ENCODE measurements around the gene PLET1. TPM values are rescaled to one million over a fixed set of nuclear protein-coding genes. Genes with fewer than 3 reads are reported as not detected.

Gene PLET1, protein sequence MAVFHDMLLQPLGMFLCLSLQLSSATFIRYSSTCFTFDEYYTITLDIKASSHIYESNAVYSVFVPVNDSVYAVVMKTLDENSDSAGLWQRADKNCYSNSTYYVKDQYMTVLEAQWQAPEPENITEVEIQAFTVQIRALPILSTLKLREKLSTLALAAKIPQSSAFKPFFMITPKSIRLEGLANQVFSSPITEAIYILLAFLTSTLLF
- total RNA-seq: not detected

DNA sequence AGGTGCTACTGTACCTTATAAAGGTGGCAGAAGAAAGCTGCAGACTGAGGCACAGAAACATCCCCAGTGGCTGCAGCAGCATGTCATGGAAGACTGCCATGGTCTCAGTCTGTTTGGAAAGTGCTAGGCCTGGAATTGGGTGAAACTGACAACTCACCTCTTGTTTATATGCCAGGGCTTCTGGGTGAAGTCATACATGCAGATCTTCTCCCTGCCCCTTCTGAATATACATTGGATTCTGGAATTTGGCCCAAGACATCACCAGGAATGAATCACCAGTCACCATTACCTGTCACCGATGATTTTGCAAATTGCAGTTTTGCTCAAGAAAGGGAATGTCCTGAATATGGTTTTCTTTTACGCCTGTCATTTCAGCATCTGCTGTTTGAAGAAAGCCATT, at the start of gene PLET1:
PLET1 (minus strand) TSS at position 371 of the 400 bp plus-strand sequence; CDS start at position 100, 271 bp downstream.
- DNase-seq (no peak), ATAC-seq (no peak)
- no peaks in the 10 kb centered on the region for H3K9me3 Mint-ChIP-seq
- H3K4me3 Mint-ChIP-seq: no peak within 1 kb of the TSS
- peaks cover 8% of the 10 kb centered on the region for H3K36me3 Mint-ChIP-seq (ENCODE audit: insufficient read depth)
- no peaks in the 10 kb centered on the region for H3K27me3 Mint-ChIP-seq (ENCODE audit: low read depth)
- no peaks in the 10 kb centered on the region for H3K4me1 Mint-ChIP-seq (ENCODE audit: low read depth)

DNA sequence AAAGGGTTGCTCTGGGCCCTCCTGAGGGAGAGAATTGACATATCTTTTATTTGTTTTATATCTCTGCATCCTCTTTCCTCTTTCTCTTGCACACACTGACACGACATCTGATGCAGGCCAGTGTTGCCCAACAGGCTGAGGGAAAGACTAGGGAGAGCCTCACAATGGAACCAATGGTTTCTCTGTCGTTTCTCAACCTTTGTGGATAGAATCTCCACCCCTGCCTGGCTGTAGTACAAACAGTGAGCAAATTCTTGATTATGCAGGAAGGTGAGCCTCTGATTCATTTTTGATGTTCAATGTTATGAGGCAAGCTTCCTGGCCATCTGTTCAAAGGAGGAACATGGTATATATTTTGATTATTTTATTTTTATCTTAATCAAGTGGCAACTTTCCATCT, 49.8 kb upstream of the PLET1 start:
- no peak for DNase-seq
- no peak for ATAC-seq
- Mint-ChIP-seq H3K27me3 (ENCODE audit: low read depth) (no peaks in the 10 kb centered on the region), H3K9me3 (peaks cover 8% of the 10 kb centered on the region), H3K4me1 (ENCODE audit: low read depth) (no peaks in the 10 kb centered on the region), H3K4me3 (no peak overlapping the region), H3K36me3 (ENCODE audit: insufficient read depth) (peaks cover 15% of the 10 kb centered on the region)

DNA sequence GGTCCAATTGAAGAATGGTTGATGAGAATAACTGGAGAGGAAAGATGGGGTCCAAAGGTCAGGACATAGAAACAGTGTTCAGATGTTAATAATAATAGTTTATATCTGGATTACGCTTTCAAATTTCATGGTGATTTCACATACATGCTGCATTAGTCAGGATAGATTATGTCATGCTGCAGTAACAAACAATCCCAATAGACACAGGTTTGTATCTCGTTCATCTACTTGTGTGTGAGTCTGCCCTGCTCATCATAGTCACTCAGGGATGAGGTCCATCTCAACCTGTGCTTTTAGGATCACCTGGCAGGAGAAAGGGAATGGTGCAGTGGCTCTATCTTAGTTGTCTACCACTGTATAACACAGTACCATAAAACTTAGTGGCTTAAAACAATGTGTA, 48.0 kb upstream of the PLET1 start:
- DNase-seq: no peak
- ATAC-seq: no peak
- H3K4me1 Mint-ChIP-seq (ENCODE audit: low read depth): no peaks in the 10 kb centered on the region
- H3K9me3 Mint-ChIP-seq: peaks cover 8% of the 10 kb centered on the region
- no peaks in the 10 kb centered on the region for H3K27me3 Mint-ChIP-seq (ENCODE audit: low read depth)
- H3K4me3 Mint-ChIP-seq: no peak overlapping the region
- peaks cover 17% of the 10 kb centered on the region for H3K36me3 Mint-ChIP-seq (ENCODE audit: insufficient read depth)

DNA sequence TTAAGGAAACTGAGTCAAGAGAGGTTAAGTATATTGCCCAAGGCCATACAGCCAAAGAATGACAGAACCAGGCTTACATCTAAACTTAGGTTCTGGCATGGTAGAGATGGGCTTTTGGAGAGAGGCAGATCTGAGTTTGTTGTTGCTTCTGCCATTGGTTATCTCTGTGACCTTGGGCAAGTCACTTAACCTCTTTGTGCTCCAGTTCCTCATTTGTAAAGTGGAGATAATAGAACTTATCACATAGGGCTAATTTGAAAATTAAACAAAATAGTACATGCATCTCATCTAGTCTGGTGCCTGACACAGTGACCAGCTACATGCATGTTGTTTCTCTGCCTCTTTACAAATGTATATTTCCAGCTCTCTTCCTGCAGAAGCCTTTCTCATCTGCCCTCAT, 47.0 kb upstream of the PLET1 start:
- no peaks in the 10 kb centered on the region for H3K27me3 Mint-ChIP-seq (ENCODE audit: low read depth)
- DNase-seq (no peak), ATAC-seq (no peak)
- no peak overlapping the region for H3K4me3 Mint-ChIP-seq
- peaks cover 14% of the 10 kb centered on the region for H3K36me3 Mint-ChIP-seq (ENCODE audit: insufficient read depth)
- H3K9me3 Mint-ChIP-seq: peaks cover 8% of the 10 kb centered on the region
- H3K4me1 Mint-ChIP-seq (ENCODE audit: low read depth): no peaks in the 10 kb centered on the region

DNA sequence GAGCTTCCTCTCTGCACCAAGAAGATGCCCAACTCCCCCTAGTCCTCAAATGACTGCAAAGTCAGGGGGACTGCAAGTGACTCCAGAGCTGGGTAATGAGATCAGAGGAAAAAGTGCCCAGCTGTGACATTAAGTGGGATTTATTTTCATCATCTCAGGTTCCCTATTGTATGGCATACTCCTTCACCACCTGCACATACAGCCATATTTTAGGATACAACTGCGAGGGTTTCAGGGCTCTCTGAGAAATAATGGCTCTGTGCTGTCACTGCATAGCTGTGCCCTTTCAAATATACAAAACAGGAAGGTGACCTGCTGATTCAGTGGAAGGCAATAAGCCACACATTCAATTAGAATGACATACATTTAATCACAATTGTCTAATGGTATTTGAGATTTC, 45.6 kb upstream of the PLET1 start:
- no peak overlapping the region for H3K4me3 Mint-ChIP-seq
- no peak for ATAC-seq
- no peaks in the 10 kb centered on the region for H3K27me3 Mint-ChIP-seq (ENCODE audit: low read depth)
- H3K9me3 Mint-ChIP-seq: peaks cover 8% of the 10 kb centered on the region
- H3K36me3 Mint-ChIP-seq (ENCODE audit: insufficient read depth): peaks cover 14% of the 10 kb centered on the region
- no peak for DNase-seq
- H3K4me1 Mint-ChIP-seq (ENCODE audit: low read depth): no peaks in the 10 kb centered on the region

DNA sequence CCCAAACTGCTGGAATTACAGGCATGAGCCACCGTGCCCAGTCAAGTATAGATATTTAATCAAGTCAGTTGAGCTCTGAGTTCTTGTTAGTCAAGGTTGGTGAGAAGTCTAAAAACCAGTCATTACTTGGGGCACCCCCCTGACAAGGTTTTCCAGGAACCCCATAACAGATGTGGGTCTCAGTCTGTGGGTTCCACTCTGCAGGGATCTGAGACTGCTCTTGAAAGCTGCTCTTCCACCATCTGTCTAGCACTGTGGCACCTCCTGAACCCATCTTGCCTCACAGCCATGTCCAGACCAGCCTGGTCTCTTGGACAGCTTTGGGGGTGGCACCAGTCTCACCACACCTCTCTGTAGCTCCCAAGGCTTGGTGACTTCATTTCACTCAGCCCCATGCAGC, 44.3 kb upstream of the PLET1 start:
- DNase-seq (no peak), ATAC-seq (no peak)
- peaks cover 13% of the 10 kb centered on the region for H3K36me3 Mint-ChIP-seq (ENCODE audit: insufficient read depth)

DNA sequence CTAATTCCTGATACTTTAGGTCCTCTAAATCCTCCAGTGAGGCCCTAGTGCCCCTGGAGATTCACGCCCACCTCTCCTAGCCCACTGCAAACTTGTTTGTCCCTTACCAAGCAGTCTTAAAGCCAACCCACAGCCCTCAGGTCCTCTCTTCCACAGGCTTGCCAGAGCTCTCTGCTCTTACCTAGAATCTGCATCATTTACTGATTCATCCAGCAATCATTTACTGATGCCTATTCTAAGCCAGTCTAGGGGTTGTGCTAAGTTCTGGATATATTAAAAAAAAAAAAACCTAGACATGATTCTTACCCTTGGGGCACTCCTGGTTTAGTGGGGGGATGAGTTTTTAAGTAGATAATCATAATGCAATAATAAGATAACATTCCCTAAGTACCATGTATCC, 43.0 kb upstream of the PLET1 start:
- ATAC-seq (no peak), DNase-seq (no peak)
- H3K27me3 Mint-ChIP-seq (ENCODE audit: low read depth): no peaks in the 10 kb centered on the region
- H3K9me3 Mint-ChIP-seq: peaks cover 5% of the 10 kb centered on the region
- H3K4me3 Mint-ChIP-seq: no peak overlapping the region
- H3K4me1 Mint-ChIP-seq (ENCODE audit: low read depth): peaks cover 5% of the 10 kb centered on the region
- H3K36me3 Mint-ChIP-seq (ENCODE audit: insufficient read depth): peaks cover 9% of the 10 kb centered on the region

More for the DNA sequence above, 44.3 kb upstream of the PLET1 start:
- Mint-ChIP-seq H3K9me3 (peaks cover 8% of the 10 kb centered on the region), H3K27me3 (ENCODE audit: low read depth) (no peaks in the 10 kb centered on the region), H3K4me3 (no peak overlapping the region), H3K4me1 (ENCODE audit: low read depth) (no peaks in the 10 kb centered on the region)

DNA sequence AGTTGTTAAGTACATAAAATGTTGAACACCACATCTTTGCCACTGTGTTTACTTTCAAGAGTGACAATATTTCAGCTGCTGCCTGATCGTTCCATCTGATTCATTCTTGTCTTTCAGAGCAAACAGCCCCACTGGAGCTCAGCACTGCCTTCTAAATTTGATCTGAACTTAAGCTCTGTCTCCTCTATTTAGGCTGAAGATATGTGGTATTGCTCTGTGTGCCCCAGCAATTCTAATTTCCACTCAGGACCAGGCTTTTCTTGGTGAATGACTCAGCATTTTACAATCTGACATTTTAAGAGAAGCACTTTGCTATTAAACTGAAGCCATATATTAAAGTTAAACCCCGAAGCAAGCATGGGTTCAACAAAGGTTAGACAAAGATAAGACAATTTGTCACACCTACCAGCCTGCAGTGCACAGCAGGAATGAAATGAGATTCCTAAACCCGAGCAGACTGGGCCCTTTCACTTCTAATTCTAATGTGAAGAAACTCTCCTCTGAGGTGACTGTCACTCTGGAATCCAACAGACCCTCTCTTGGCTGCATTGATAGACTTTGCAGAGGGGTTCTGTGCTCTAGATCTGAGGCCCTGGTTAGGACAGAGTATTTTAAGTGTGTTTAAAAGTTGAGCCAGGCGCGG, 41.7 kb upstream of the PLET1 start:
- ATAC-seq: no peak

DNA sequence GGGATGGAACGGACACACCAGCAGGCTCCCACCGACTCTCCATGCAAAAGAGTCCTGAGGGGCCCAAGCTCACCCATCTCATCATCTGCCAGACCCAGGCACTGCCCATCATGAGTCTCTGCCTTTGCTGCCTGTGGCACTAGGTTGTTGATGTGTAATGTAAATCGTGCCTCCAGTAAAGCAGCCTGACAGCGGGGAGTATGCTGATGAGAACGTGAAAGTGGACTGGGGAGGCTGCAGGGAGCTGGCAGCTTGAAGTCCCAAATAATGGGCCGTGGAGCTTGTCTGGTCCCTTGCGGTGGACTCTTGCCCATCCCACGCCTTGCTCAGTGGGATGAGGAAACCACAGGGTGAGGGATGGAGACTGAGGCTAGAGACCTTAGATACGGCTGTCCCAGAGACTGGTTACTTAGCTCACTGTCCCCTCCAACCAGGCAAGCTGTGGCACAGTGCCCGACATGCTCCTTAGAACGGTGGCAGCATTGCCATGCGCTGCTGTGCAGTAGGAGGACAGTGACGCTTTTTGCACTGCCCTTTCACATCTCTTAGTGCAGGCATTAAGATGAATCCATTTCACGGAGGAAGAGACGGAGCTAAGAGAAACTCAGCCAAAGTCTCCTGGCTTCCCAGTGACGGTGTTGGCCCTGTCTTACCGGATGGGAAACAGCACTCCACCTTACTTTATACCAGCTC, 39.6 kb upstream of the PLET1 start:
- DNase-seq: no peak
- H3K36me3 Mint-ChIP-seq (ENCODE audit: insufficient read depth): peaks cover 2% of the 10 kb centered on the region

More for the DNA sequence above, 41.7 kb upstream of the PLET1 start:
- H3K9me3 Mint-ChIP-seq: no peaks in the 10 kb centered on the region
- no peaks in the 10 kb centered on the region for H3K27me3 Mint-ChIP-seq (ENCODE audit: low read depth)
- peaks cover 3% of the 10 kb centered on the region for H3K36me3 Mint-ChIP-seq (ENCODE audit: insufficient read depth)
- DNase-seq: no peak
- H3K4me1 Mint-ChIP-seq (ENCODE audit: low read depth): peaks cover 17% of the 10 kb centered on the region
- no peak overlapping the region for H3K4me3 Mint-ChIP-seq

DNA sequence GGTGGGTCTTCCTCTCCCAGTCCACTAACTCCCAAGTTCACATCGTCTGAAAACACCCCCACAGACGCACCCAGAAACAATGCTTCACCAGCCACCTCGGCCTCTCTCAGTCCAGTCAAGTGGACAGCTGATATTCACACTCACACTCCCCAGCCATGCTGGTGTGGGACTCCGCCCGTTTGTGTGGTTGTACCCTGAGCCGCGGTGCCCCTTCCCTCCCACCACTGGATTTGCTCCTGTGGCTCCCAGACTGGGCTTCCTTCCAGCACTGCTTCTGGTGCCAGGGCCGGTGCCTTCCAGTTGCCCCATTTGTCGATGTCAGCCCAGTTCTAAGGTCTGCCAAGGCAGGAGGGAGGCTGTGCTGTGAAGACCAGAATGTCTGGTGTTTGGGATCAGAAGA, 37.9 kb upstream of the PLET1 start:
- no peak overlapping the region for H3K4me3 Mint-ChIP-seq

More for the DNA sequence above, 39.6 kb upstream of the PLET1 start:
- Mint-ChIP-seq H3K9me3 (no peaks in the 10 kb centered on the region), H3K4me3 (no peak overlapping the region), H3K4me1 (ENCODE audit: low read depth) (peaks cover 31% of the 10 kb centered on the region), H3K27me3 (ENCODE audit: low read depth) (no peaks in the 10 kb centered on the region)
- ATAC-seq: no peak

DNA sequence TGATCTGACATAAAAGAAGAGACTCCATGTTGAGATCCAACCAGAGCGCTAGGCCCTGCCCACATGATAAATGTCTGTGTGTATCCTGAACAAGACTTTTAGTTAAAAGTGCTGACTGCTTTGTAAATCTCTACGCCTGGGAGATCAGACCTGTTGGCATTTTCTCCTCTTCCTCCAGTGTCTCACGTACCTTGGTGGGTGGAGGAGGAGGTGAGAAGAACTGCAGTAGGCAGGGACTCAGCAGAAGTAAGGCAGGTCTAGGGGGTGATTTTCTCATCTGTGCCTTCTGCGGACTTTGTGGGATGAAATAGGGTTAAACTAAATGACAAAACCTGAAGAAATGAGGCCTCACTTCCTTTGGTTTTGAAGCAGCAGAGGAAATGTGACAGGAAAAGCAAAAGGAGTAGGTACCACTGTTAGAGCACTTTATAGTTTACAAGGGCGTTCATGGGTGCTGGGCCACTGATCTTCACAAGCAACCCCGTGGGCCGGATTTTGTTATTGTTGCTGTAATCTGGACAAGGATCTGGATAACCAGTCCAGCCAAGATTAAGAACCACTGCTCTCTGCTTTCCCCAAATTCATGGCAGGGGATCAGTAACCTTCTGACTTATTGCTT, 36.7 kb upstream of the PLET1 start:
- no peaks in the 10 kb centered on the region for H3K36me3 Mint-ChIP-seq (ENCODE audit: insufficient read depth)
- ATAC-seq: peak; percentile 77 to 78
- peaks cover 31% of the 10 kb centered on the region for H3K4me1 Mint-ChIP-seq (ENCODE audit: low read depth)
- no peaks in the 10 kb centered on the region for H3K9me3 Mint-ChIP-seq
- DNase-seq: peak; percentile 15
- H3K27me3 Mint-ChIP-seq (ENCODE audit: low read depth): no peaks in the 10 kb centered on the region
- peak overlapping the region; percentile 22 for H3K4me3 Mint-ChIP-seq

More for the DNA sequence above, 37.9 kb upstream of the PLET1 start:
- ATAC-seq (no peak), DNase-seq (no peak)
- H3K36me3 Mint-ChIP-seq (ENCODE audit: insufficient read depth): no peaks in the 10 kb centered on the region
- H3K4me1 Mint-ChIP-seq (ENCODE audit: low read depth): peaks cover 31% of the 10 kb centered on the region
- H3K9me3 Mint-ChIP-seq: no peaks in the 10 kb centered on the region
- no peaks in the 10 kb centered on the region for H3K27me3 Mint-ChIP-seq (ENCODE audit: low read depth)

DNA sequence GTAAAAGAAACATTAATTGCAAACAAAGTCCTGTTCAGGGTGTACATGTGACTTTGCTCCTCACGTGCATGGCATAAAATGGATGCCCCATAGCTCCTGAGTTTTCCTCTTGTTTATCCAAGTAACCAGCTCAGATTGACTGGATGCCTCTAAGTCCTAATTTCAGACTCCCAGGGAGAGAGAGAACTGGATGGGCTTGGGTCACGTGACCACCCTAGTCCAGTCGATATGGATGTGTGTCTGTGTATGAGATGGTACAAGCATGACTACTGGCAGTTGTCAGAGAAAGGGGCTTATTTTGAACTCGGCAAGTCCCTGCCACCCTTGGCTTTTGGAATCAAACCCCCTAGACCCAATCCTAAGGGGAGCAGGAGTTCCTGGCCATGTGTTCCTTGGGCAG, 35.4 kb upstream of the PLET1 start:
- Mint-ChIP-seq H3K4me1 (ENCODE audit: low read depth) (peaks cover 40% of the 10 kb centered on the region), H3K9me3 (no peaks in the 10 kb centered on the region), H3K4me3 (no peak overlapping the region), H3K36me3 (ENCODE audit: insufficient read depth) (peaks cover 3% of the 10 kb centered on the region), H3K27me3 (ENCODE audit: low read depth) (no peaks in the 10 kb centered on the region)
- no peak for DNase-seq
- ATAC-seq: no peak

DNA sequence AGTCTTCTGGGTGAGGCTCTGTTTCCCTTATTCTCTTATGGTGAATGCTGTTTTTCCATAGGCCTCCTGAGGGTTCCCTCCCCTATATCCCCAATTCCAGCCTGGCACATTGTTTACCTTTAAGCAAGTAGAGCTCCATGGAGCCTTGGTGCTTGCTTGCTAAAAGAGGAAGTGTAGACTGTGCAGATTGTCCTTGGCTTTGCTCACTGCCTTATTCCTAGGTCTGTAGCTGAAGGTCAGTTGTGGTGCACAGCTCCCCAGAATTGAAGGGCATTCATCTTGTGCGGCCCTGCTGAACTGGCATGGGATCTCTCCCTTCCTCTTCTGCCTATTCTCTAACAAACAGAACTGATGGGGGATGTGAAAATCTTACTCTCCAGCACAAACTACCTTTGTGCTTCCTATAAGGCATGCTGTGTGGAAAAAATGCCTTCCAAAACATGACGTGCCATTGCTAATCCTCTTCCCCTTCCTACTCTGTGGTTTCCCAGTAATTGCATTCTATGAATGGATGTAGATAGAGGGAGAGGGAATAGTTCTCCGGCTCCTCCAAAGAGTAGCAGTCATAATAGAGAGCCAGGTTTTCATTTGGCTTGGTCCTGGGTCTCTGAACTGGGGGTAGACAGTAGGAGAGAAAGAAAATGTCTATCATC, 34.2 kb upstream of the PLET1 start:
- Mint-ChIP-seq H3K4me1 (ENCODE audit: low read depth) (peaks cover 46% of the 10 kb centered on the region), H3K4me3 (no peak overlapping the region), H3K27me3 (ENCODE audit: low read depth) (no peaks in the 10 kb centered on the region), H3K9me3 (no peaks in the 10 kb centered on the region), H3K36me3 (ENCODE audit: insufficient read depth) (peaks cover 3% of the 10 kb centered on the region)
- DNase-seq (no peak), ATAC-seq (no peak)

DNA sequence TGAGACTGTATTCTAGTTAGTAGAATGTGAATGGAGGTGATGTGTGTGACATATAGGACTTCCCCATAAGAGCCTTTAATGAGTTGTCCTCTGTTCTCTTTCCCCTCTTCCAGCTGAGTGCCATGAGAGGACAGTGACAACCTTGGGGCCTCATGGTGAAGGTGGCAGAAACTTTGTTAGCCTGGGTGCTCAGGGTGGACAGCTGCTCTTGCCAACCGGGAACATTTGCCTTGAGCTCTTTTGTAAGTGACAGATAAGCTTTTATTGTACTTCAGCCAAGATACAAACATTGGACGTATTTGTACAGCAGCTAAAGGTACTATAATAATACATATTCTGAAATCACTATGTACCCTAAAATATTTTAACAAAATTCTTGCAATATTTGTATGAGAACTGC, 33.0 kb upstream of the PLET1 start:
- no peaks in the 10 kb centered on the region for H3K9me3 Mint-ChIP-seq
- DNase-seq (no peak), ATAC-seq (no peak)
- H3K4me3 Mint-ChIP-seq: no peak overlapping the region
- no peaks in the 10 kb centered on the region for H3K27me3 Mint-ChIP-seq (ENCODE audit: low read depth)
- peaks cover 45% of the 10 kb centered on the region for H3K4me1 Mint-ChIP-seq (ENCODE audit: low read depth)
- H3K36me3 Mint-ChIP-seq (ENCODE audit: insufficient read depth): peaks cover 3% of the 10 kb centered on the region
